ENCODE measurements around the gene TFAP2C.
"Not testable (repeated sequence)": the region's sequence is repeated elsewhere in the genome, so short reads cannot be mapped to it uniquely, and the experiment has no call there.

TFAP2C gene

DNA sequence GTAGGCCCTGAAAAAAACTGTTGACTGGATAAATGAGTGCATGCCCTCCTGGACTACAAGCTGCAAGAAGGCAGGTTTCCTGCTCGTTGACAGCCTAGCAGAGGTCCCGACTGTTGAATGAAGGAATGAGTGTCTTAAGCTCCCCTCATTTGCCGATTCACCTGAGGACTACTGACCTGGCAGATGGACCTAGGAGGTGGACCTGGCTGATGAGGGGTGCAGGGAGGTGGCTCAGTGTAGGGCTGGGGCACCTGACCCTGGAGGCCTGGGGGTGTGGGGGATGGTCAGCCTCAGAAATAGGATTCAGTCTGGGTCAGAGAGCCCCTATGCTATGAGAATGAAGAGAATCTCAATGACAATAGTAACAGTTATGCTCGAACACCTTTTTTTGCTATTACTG lies 11.6 kb upstream of the TFAP2C start:
- DNase-seq: no peak

DNA sequence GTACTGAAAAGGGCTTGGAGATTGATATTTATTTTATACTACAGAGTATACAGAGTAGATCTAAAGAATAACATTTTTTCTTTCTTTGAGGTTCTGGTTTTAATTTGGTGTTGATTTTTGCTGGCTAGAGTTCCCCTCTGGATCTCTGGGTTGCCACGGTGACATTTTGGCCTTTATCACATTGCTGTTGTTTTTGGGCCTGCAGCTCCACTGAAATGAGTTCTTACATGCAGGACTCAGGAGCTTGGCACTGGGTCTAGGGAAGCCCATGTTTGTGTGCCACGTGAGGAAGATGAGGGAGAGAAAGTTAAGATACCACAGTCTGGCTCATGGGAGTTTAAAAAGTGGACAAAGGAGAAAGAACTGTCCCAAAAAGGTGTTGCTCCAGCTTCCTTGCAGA lies 7.4 kb upstream of the TFAP2C start:
- DNase-seq: no peak

DNA sequence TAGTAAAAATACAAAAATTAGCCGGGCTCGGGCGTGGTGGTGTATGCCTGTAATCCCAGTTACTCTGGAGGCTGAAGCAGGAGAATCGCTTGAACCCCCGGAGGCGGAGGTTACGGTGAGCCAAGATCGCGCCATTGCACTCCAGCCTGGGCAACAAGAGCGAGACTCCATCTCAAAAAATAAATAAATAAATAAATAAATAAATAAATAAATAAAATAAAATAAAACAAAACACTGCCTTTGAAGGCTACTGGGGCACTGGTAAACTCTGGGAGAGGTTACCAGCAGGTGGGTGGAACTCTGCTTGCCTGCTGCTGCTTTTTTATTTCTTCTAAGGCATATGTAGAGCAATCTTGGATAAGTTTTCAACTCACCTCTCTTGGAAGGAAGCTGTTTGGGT lies 5.2 kb upstream of the TFAP2C start:
- DNase-seq: not testable (repeated sequence)

DNA sequence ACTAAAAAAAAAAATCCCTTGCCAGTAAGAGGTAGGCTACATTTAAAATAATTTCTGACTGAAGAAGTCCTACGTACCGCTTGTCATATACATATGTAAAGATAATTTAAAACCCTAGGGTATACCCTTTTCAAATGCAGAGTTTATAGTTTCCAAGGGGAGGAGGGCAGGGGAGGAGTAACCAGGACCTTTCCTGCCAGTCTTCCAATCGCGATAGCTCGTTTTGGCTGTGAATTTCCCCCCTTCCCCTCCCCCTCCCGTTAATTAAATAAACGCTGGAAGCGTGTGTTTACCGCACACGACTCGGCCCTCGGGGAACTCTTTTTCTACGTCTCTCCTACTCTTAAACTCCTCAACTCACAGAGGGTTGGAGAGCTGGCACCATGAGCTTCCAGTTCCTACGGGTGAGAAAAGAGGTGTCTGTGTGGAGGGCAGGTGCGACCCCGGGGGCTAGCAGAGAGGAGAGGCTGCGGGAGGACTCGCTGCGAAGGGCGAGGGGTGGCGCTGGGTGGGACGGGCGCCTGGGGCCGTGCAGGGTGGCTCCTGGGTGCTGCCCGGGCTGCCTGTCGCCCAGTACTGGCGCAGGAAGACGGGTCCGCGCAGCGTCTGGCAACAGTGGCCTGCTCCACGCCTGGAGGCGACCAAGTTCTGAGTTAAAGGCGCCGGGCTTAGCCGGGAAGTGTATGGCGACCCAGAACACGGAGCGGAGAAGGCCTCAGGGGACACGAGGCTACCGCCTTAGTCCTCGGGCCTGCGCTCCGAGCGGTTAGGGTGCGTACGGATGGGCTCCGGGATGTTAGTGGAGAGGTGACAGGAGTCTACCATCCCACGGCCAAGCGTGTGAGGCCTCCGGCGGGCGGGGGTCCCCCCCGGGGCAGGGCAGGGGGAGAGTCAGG lies 4.1 kb upstream of the TFAP2C start:
- no peak for DNase-seq

DNA sequence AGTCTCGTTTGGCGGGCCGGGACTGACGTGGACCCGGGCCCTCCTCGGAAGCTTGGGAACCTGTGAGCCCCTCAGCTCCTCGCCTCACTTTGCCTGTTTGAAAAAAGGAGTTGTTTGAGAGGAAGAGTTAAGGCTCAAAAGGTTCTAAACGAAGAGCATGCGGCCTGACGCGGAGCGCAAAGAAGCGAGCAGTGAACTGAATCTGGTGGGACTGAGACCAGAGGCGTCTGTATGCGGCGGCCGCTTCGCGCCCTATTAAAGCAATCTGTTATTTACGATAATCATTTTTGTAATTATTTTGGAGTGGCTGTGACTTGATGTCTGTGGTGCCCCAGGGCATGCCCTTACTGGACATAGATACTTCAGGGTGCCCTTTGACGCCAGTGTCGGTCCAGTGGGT lies 3.3 kb upstream of the TFAP2C start:
- no peak for DNase-seq

DNA sequence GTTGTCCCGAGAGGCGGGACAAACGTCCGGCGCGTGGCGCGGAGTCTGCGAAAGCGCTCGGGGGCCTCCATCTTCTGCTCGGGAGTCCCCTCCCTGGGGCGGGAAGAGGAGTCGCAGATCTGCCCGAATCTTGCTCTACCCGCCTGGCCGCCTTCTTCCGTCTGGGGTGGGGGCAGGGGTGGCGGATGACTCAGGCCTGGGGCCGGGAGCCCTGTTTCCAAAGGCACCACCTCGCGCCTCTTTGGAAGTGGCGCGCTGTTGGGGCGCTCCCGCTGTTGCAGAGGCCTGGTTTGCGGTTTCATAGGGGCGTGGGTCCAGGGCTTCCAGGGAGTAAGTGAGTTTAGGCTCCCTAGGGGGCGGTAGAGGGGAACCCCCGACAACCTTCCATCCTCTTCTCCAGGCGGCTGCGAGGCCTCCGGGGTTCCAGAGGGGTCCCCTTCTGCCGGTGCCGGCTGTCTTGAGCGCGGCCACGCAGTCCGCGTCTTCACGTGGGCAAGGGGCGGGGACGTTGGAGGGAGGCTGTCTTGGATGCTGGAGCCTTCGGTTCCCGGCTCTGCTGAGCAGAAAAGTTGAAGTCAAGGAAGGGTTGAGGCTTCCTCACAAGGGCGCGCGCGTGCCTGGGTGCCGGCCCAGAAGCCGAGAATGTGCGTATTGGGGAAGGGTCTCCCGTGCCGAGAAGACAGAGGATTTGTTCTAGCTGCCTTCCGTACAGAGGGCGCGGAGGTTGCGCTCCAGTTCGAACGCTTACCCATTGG lies 2.6 kb upstream of the TFAP2C start:
- no peak for DNase-seq

DNA sequence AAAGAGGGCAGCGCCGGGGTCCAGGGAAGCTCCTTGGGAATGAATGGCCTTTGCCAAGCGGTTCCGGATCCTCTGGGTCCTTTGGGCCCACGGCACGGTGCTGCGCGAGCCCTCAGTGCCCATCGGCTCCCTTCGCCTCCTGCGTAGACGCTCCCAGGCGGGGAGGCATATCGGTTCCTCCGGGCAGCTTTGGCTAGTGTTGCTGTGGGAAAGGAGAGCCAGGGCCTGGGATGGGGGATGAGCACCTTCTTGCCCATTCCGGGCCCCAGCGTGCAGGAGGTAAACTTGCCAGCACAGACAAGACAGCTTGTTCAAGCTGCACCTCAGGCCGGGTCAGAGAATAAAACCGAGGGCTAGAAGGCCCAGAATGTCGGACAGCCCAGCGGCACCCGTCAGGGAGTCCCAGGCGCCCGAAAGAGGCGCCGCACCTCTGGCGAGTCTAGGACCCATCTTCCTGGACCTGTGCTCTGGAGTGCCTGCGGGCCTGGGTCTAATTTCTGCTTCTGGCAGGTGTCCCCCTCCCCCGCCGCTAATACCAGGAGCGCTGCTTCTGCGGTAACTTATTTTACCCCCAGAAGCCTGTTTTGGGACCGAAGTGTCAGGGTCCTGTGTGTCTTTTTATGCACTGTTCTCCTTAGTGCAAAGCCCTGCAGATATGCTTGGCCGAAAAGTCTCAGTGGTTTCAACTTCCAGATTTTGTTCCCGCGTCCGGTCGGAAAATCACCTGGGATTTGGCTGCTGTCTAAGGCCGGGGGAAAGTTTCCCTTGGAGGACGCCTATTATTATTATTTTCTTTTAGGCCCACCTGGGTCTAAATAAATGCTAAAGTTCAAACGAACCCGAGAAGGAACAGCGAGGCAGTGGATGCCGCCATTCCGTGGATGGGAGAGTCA lies 1.7 kb upstream of the TFAP2C start:
- no peak for DNase-seq

DNA sequence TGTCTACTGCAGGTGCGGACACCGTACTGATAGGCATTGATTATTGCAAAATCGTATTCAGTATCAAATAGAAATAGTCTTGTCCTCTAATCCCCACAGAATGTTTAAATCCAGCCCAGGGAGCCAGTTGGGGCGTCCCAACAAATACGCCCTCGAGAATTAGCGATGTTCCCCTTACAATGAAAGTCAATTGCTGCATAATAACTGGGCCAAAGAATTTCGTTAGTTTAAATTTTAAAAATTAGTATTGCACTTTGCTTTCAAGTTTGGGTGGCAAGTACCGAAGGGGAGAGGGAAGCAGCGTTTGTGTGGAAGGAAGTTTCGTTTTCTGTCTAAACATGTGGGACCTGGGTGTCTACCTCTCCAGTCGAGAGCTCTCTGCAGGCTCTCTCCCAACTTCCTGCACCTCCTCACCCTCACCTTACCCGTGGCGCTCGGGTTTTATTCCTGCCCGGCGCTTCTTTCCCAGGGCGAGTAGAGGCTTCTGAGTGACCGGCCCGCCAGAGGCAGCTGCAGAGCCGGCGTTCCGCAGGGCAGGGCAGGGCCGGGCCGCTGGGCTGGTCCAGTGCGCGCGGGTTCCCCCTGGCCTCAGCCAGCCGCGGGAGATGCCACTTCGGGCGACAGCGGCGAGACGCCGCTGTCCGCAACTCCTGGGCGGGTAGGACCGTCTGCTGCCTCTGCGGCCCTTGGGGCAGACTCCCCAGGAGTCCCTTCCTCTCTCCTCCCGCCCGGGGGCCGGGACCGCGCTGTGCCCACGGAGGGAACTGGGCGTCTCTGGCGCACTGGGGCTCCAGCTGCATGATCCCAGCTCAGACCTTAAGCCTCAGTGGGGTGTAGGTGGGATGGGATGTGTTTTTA lies 862 bp upstream of the TFAP2C start:
- DNase-seq: no peak

DNA sequence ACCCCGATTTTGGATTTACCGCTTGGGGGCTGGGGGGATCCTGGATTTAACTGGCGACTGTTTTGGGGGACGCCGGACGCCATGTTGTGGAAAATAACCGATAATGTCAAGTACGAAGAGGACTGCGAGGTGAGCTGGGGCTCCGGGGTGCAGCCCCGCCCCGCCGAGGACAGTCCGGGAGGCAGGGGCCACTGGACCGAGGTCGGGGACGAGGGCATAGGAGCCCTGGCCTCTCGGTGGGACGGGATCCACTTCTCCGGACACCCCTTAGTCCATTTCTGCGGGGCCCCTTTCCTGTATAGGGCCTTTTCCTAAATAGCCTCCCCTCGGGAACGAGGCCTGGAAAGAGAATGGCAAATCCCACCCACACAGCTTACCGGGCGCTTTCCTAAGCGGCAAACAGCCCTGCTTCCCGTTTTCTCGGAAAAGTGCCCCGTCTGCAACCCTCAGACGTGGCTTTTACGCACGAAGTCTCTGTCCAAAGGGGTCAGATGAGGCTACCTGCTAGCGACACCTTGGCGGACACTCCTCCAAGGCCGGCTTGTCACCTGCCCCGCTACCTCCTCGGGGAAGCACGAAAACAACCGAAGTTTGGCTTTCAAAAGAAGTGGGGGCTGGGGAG lies 469 bp downstream of the TFAP2C start:
- DNase-seq: no peak

DNA sequence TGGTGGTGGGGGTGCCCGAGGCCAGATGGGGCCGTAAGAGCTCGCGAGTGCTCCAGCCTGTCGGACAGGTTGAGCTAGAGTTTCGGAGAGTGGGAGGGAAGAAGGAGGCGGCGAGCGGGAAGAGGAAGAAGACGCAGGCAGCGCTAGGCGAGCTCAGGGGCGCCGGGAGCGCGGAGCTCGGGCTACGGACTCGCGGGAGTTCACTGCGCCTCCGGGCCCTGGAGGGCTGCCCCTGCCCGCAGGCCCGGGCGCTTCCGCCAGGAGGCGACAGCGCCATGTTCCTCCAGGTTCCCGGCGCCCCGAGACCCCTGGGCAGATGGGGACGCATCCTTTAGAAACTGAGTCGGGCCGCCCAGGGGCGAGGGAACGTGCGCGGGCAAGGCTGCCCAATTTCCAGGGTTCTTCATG lies 984 bp downstream of the TFAP2C start:
- no peak for DNase-seq

DNA sequence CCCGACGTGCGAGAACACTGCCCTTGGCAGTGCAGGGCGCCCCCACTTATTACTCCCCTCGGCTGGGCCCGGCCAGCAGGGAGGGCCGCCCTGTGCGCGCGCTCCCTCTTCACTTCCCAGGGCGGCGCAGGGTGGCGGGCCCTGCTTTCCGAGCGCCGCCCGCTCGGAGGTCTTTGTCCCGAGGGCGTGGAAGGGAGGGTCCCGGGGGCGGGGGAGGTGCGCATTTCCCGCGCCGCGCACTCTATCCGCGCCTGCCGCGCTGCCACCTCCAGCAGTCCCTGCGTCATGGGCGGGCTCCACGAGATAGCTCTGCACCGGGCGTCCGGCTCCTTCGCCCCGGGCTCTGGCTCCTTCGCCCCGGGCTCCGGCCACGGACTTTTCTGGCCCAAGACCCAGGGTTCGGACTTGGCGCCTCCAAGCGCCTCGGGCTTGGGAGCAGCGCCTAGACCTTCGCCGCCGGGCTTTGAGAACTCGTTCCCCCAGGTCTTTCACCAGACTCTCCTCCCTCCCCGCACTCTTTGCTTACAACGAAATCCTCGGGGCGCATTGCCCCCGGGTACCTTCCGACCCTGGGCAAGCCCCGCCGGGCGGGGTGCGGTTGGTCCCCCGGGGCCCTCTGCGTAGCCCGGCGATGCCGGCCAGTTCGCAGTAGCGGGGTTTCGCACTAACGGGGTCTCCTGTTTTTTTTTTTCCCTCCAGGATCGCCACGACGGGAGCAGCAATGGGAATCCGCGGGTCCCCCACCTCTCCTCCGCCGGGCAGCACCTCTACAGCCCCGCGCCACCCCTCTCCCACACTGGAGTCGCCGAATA lies 1.6 kb downstream of the TFAP2C start:
- DNase-seq: no peak

DNA sequence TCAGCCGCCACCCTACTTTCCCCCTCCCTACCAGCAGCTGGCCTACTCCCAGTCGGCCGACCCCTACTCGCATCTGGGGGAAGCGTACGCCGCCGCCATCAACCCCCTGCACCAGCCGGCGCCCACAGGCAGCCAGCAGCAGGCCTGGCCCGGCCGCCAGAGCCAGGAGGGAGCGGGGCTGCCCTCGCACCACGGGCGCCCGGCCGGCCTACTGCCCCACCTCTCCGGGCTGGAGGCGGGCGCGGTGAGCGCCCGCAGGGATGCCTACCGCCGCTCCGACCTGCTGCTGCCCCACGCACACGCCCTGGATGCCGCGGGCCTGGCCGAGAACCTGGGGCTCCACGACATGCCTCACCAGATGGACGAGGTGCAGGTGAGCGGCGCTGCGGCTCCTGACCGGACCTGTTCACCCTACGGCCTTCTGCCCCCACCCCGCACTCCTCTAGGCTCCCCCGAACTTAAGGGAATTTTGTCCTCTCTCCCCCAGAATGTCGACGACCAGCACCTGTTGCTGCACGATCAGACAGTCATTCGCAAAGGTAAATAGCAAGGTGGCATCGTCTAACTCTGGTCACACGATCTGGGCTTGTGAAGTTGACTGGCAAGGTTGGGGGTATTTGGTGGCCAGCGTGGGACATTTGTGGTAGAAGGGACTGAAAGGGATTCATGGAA lies 2.3 kb downstream of the TFAP2C start:
- DNase-seq: no peak

DNA sequence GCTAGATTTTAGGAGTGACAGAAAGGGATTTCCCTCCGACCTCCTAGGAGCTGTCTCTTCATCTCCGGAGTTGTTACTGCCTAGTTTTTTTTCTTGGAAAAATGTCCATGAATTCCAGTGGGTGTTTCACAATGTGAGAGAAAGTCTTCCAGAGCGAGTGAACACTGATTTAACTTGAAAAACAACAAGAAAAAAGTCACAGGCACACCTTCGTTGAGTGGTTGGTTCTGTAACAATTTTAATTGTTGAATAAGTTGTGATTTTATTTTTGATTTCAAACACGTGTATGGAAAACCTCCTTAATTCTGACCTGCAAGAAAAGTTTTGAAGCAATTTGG lies 2.9 kb downstream of the TFAP2C start:
- no peak for DNase-seq

DNA sequence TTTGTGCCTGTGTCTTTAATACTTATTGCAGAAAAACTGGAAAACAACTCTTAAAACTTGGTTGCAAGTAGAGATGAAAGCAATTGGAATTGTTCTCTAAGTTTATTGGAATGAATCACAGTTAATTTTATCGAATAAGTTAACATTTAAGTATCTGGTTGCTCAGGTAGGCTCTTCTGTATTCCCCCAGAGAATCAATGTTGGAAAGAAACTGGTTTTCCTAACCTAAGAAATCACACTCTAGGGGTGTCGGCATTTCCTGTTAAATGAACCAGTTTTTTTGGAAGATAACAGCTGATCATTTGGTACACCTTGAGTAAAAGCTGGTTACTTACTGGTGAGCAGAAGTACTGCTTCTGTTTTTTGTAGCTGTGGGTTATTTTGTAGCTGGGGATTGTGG lies 5.2 kb downstream of the TFAP2C start:
- no peak for DNase-seq

DNA sequence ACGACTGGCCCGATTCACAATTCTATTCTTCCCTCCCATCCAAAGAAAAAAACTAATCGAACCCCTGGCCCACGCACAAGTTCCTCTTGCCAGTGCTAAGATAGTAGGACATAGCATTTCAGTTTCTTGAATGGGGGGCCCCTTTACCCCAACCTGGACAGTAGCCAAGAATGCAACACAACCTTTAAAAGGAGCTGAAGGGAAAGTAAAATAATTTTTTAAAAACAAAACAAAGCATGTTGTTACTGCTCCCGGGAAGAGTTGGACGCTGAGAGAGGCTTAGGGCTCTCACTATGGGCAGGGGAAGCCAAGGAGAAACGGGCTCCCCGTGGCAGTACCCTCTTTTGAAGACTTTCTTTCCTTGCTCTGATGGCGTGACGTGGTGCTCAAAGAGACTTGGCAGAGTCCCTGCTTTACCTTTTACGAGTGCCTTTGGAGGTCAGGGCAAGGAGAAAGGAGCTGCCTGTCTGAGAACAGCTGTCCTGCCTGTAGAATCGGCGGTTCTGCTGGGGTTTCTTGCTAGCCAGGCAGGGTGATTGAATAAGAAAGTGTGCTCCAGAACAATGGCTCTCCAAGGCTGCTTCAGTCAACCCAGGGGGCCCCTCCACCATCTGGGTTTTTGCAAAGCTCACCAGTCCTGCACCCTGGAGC lies 5.8 kb downstream of the TFAP2C start:
- no peak for DNase-seq

DNA sequence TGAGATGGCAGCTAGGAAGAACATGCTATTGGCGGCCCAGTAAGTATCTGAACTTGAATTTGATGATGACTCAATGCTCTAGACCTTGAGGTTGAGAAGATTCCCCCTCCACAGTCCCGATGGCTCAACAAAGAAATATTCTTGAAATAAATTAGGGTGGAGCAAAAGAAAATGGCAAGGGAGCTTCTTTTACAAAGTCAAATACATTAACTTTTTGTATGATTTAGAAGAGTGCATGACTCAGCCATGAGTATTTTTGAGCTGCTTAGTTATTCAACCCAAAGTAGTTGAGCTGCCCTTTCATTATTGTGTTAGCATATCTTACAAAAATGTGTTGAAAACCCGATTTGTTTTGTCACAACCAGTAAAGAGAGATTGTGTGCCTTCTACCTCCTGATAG lies 7.6 kb downstream of the TFAP2C start:
- DNase-seq: no peak

DNA sequence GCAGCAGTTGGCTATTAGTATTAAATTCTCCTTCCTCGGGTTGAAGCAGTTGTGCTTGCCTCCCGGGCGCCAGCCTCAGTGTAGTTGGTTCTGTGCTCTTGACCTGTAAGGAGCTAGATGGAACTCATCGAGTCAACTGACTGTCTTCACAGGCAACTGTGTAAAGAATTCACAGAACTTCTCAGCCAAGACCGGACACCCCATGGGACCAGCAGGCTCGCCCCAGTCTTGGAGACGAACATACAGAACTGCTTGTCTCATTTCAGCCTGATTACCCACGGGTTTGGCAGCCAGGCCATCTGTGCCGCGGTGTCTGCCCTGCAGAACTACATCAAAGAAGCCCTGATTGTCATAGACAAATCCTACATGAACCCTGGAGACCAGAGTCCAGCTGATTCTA lies 8.5 kb downstream of the TFAP2C start:
- DNase-seq: no peak

DNA sequence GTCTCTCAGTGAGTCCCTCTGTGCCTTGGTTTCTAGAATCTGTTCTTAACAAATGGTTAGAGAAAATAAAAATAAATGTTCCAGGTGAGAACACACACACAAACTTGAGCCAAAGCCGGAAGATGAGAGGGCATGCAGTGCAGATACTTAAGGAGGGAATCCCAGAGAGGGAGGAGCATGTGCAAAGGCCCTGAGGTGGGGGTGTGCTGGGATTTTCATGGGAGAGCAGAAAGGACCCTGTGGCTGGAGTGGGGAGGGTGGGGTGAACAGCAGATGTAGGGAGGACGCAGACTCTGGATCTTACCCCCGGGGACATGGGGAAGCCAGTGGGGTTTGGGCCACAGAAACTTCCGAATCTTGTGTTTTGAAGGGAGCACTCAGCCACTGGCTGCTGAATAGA lies 17.5 kb downstream of the TFAP2C start:
- no peak for DNase-seq

DNA sequence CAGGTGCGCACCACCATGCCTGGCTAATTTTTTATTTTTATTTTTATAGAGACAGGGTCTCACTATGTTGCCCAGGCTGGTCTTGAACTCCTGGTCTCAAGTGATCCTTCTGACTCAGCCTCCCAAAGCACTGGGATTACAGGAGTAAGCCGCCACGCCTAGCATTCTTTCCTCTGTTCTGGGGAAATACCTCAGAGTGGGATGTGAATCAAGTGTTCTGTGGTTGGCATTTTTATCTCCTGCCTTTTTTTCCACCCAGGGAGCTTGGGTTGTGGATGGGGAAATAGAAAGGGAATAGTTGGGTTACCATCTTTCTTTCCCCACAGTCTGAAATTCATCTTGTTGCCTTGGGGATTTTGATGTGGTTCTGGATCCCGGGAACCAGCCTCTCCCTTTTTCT lies 24.1 kb downstream of the TFAP2C start:
- no peak for DNase-seq

DNA sequence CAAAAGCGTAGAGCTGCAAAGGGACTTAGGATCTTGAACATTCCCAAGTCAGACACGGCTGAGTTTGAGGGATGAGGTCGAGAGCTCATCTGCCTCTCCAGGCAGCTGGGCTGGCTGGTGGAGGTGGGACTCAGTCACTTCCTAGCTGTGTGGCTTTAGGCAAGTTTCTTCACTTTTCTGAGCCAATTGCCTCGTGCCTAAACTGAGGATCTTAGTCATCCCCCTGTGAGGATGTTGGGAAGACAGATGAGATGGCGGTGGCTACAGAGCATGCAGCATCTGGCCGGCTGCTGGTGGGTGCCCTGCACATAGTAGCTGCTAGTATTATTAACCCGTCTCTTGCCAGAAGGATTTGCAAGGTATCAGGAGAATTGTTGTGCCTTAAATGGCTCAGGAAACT lies 27.5 kb downstream of the TFAP2C start:
- no peak for DNase-seq
